Measurements from ENCODE around the gene TSPAN15. TPM values are rescaled to one million over a fixed set of nuclear protein-coding genes. Genes with fewer than 3 reads are reported as not detected.

Gene TSPAN15
- total and polyA plus RNA-seq, 4 donors = 44.3 to 68.4 (median 55.0) TPM

DNA sequence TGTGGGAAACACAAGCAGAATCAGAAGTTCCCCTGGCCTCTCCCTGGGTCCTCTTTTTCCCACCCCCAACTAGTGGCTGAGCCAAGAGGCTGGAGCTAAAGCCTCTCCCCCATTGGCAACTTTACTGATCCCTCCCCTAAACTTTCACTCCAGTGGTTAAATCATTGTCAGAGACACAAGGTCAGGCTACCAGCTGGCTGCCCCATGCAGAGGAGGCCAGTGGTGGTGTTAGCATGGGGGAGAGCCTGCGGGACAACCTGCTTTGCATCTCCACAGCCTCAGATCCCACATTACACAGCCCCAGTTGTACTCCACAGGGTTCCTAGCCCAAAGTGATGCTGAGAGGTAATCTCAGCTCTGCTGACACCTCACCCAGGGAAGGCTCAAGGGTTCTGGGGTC, 101.0 kb downstream of the TSPAN15 start:
- no peaks in the 10 kb centered on the region for H3K36me3 ChIP-seq (ENCODE audit: control insufficient read depth in 4 of 4, insufficient read depth in 4 of 4, low read length in 4 of 4)
- peaks cover 0 to 11% (median 10%) of the 10 kb centered on the region in 4 donors for H3K9me3 ChIP-seq (ENCODE audit: control insufficient read depth in 4 of 4, insufficient read depth in 3 of 4, low read length in 3 of 4)
- DNase-seq (no peak), ATAC-seq (ENCODE audit: insufficient read depth, low FRiP score) (no peak)
- no peaks in the 10 kb centered on the region for H3K4me1 ChIP-seq (ENCODE audit: control insufficient read depth in 5 of 5, insufficient read depth in 5 of 5, low read length in 5 of 5)
- no peak overlapping the region for H3K4me3 ChIP-seq
- H3K27ac ChIP-seq (ENCODE audit: low read depth in 1 of 2, low read length in 1 of 2) = no peak overlapping the region
- no peak overlapping the region for H3K9ac ChIP-seq (ENCODE audit: insufficient read depth in 1 of 2, low read length in 2 of 2)
- WGBS, 2 donors = 13 to 31% methylated on average over 1 of the region's 1 CpG
- H3K27me3 ChIP-seq (ENCODE audit: control insufficient read depth in 3 of 3, insufficient read depth in 3 of 3, low read length in 2 of 3) = peaks cover 0 to 4% (median 2%) of the 10 kb centered on the region in 3 donors
- TF ChIP-seq CTCF (IDR thresholded peaks at IDR 0.05; ENCODE audit: control extremely low read depth, extremely low read depth) = no peak

DNA sequence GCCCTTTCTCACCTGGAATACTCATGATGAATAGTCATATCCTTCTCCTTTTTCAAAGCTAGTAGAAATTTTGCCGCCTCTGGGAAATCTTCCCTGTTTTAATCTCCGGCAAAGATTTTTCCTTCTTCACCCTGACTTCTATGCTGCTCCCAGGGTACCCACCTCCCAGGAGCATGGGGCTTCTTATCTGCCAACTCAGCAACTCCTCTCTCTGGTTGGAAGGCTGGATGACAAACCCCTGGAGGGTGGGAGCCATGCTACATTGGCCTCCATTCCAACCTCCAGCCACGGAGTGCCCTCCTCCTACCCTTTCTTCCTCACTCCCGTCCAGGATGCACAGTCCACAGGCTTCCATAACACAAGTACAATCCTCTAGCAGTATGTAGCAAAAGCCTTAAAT, 102.1 kb downstream of the TSPAN15 start:
- Histone ChIP-seq H3K27me3 (ENCODE audit: control insufficient read depth in 3 of 3, insufficient read depth in 3 of 3, low read length in 2 of 3) (peaks cover 0 to 4% (median 2%) of the 10 kb centered on the region in 3 donors), H3K9me3 (ENCODE audit: control insufficient read depth in 4 of 4, insufficient read depth in 3 of 4, low read length in 3 of 4) (peaks cover 0 to 11% (median 9%) of the 10 kb centered on the region in 4 donors), H3K9ac (ENCODE audit: insufficient read depth in 1 of 2, low read length in 2 of 2) (no peak overlapping the region), H3K36me3 (ENCODE audit: control insufficient read depth in 4 of 4, insufficient read depth in 4 of 4, low read length in 4 of 4) (no peaks in the 10 kb centered on the region), H3K4me3 (no peak overlapping the region), H3K27ac (ENCODE audit: low read depth in 1 of 2, low read length in 1 of 2) (no peak overlapping the region), H3K4me1 (ENCODE audit: control insufficient read depth in 5 of 5, insufficient read depth in 5 of 5, low read length in 5 of 5) (no peaks in the 10 kb centered on the region)
- ATAC-seq (ENCODE audit: insufficient read depth, low FRiP score) = no peak
- WGBS, 2 donors = 77 to 90% methylated on average over 4 of the region's 4 CpGs
- no peak for DNase-seq
- TF ChIP-seq CTCF (IDR thresholded peaks at IDR 0.05; ENCODE audit: control extremely low read depth, extremely low read depth) = no peak

- Histone ChIP-seq H3K27me3 (ENCODE audit: control insufficient read depth in 3 of 3, insufficient read depth in 3 of 3, low read length in 2 of 3) (peaks cover 0 to 4% (median 2%) of the 10 kb centered on the region in 3 donors), H3K4me3 (no peak overlapping the region), H3K27ac (ENCODE audit: low read depth in 1 of 2, low read length in 1 of 2) (no peak overlapping the region), H3K4me1 (ENCODE audit: control insufficient read depth in 5 of 5, insufficient read depth in 5 of 5, low read length in 5 of 5) (no peaks in the 10 kb centered on the region), H3K36me3 (ENCODE audit: control insufficient read depth in 4 of 4, insufficient read depth in 4 of 4, low read length in 4 of 4) (no peaks in the 10 kb centered on the region), H3K9me3 (ENCODE audit: control insufficient read depth in 4 of 4, insufficient read depth in 3 of 4, low read length in 3 of 4) (peaks cover 0 to 8% (median 5%) of the 10 kb centered on the region in 4 donors), H3K9ac (ENCODE audit: insufficient read depth in 1 of 2, low read length in 2 of 2) (no peak overlapping the region)
- DNase-seq = no peak
- 27 to 34% methylated on average over 6 of the region's 6 CpGs for WGBS, 2 donors
- no peak for TF ChIP-seq CTCF (IDR thresholded peaks at IDR 0.05; ENCODE audit: control extremely low read depth, extremely low read depth)
- ATAC-seq (ENCODE audit: insufficient read depth, low FRiP score) = no peak
Measured at GRCh38 chr10:69554611-69555010, 103.3 kb downstream of the TSPAN15 start.

Other genes starting within 250 kb of the TSPAN15 start
- gene HKDC1, start 231.1 kb upstream of the TSPAN15 start, total RNA-seq = 10 to 100 TPM in 1 of 2 donors, 1 to 10 TPM in 1; 1.5 to 11.1 TPM
- gene HKDC1, start 231.1 kb upstream of the TSPAN15 start, polyA plus RNA-seq = 1 to 10 TPM; 4.6 TPM
- 100 to 1,000 TPM in 1 of 2 donors, 10 to 100 TPM in 1; 57.4 to 120 TPM for gene HK1, start 173.0 kb upstream of the TSPAN15 start, total RNA-seq
- gene HK1, start 173.0 kb upstream of the TSPAN15 start, polyA plus RNA-seq = 10 to 100 TPM; 33.6 to 98.6 TPM
- under 1 TPM; 0.28 to 0.83 TPM for gene TACR2, start 34.5 kb upstream of the TSPAN15 start, total RNA-seq
- under 1 TPM; 0.42 to 0.57 TPM for gene TACR2, start 34.5 kb upstream of the TSPAN15 start, polyA plus RNA-seq
- gene NEUROG3, start 122.0 kb downstream of the TSPAN15 start, total RNA-seq = not detected
- under 1 TPM in 1 of 2 donors, not detected in 1; 0.05 TPM for gene NEUROG3, start 122.0 kb downstream of the TSPAN15 start, polyA plus RNA-seq
- gene FAM241B, start 178.8 kb downstream of the TSPAN15 start, total RNA-seq = 1 to 10 TPM; 1.5 to 8.8 TPM
- 10 to 100 TPM in 1 of 2 donors, 1 to 10 TPM in 1; 8.0 to 12.2 TPM for gene FAM241B, start 178.8 kb downstream of the TSPAN15 start, polyA plus RNA-seq